DOHH2 (cell line): Measurements from ENCODE around the gene ATP10B.

Experiments
- H3F3A ChIP-seq: fragments of 200-600 bp; sonication (generic), shearing (Covaris generic); 2 replicates; pipeline ENCODE4 v1.6.0; 2016; ENCODE audit warnings: antibody characterized with exemption, mild to moderate bottlenecking; ENCODE audit not compliant: control insufficient read depth, insufficient read depth
- H3K27ac ChIP-seq: fragments of 200-600 bp; sonication (generic); 2 replicates; pipeline ENCODE4 v1.5.1; 2014; ENCODE audit warnings: low read depth, mild to moderate bottlenecking, low read length, moderate library complexity
- H3K27me3 ChIP-seq: fragments of 200-600 bp; sonication (generic); 2 replicates; pipeline ENCODE4 v1.6.1; 2014; ENCODE audit warnings: mild to moderate bottlenecking, low read length, mixed read lengths; ENCODE audit not compliant: control insufficient read depth
- H3K36me3 ChIP-seq: fragments of 200-600 bp; sonication (generic); 2 replicates; pipeline ENCODE4 v1.6.1; 2014; ENCODE audit warnings: mild to moderate bottlenecking, low read length, moderate library complexity, mixed read lengths; ENCODE audit not compliant: control insufficient read depth
- H3K4me1 ChIP-seq: fragments of 200-600 bp; sonication (generic); 2 replicates; pipeline ENCODE4 v1.6.1; 2014; ENCODE audit warnings: mild to moderate bottlenecking, low read length, mixed read lengths; ENCODE audit not compliant: control insufficient read depth
- H3K4me2 ChIP-seq: fragments of 200-600 bp; sonication (generic); 2 replicates; pipeline ENCODE4 v1.6.0; 2014; ENCODE audit warnings: mild to moderate bottlenecking, low read length, moderate library complexity
- H3K4me3 ChIP-seq: fragments of 200-600 bp; sonication (generic); 2 replicates; pipeline ENCODE4 v1.5.1; 2014; ENCODE audit warnings: mild to moderate bottlenecking, low read length, mixed read lengths
- H3K79me2 ChIP-seq: fragments of 200-600 bp; sonication (generic); 2 replicates; pipeline ENCODE4 v1.6.1; 2014; ENCODE audit warnings: mild to moderate bottlenecking, low read length, mixed read lengths; ENCODE audit not compliant: control insufficient read depth
- H3K9me2 ChIP-seq: fragments of 200-600 bp; sonication (generic); replicated peaks from 2 replicates; pipeline ENCODE4 v1.6.1; 2014; ENCODE audit warnings: mild to moderate bottlenecking, low read length, mixed read lengths; ENCODE audit not compliant: control insufficient read depth
- H3K9me3 ChIP-seq: fragments of 200-600 bp; sonication (generic); 2 replicates; pipeline ENCODE4 v1.6.1; 2014; ENCODE audit warnings: antibody characterized with exemption, low read length, mixed read lengths; ENCODE audit not compliant: control insufficient read depth, insufficient read depth
- H4K20me1 ChIP-seq: fragments of 200-600 bp; sonication (generic); 2 replicates; pipeline ENCODE4 v1.6.0; 2014; ENCODE audit warnings: low read depth, mild to moderate bottlenecking, antibody characterized with exemption, low read length, moderate library complexity; ENCODE audit not compliant: control insufficient read depth, insufficient read depth
- CTCF ChIP-seq: fragments of 200-600 bp; sonication (generic); IDR thresholded peaks from one replicate; pipeline ENCODE4 v1.5.1; 2014; ENCODE audit warnings: antibody characterized with exemption, mild to moderate bottlenecking, low read depth, low read length; ENCODE audit not compliant: poor library complexity, severe bottlenecking
- EZH2phosphoT487 ChIP-seq: fragments of 200-600 bp; sonication (generic); IDR thresholded peaks from 2 replicates; pipeline ENCODE4 v1.6.1; 2017; ENCODE audit warnings: borderline replicate concordance, mild to moderate bottlenecking, antibody characterized with exemption, low read length, moderate library complexity, mixed read lengths

ATP10B gene

GRCh38 chr5:160667160-160667559, 184.9 kb downstream of the ATP10B start:
- Histone ChIP-seq H3K36me3 (no peaks in the 10 kb centered on the region), H3K4me1 (peaks cover 3% of the 10 kb centered on the region; the same call in 1 of the 2 replicates), H3K79me2 (no peaks in the 10 kb centered on the region), H3K4me2 (no peak overlapping the region), H3K27me3 (no peaks in the 10 kb centered on the region; the same call in 1 of the 2 replicates), H3F3A (no peaks in the 10 kb centered on the region), H3K9me2 (no peaks in the 10 kb centered on the region), H3K27ac (no peak overlapping the region), H4K20me1 (no peaks in the 10 kb centered on the region), H3K4me3 (no peak overlapping the region), H3K9me3 (no peaks in the 10 kb centered on the region)
- TF ChIP-seq EZH2phosphoT487 (no peak), CTCF (no peak)

- TF ChIP-seq CTCF (no peak), EZH2phosphoT487 (no peak)
- no peaks in the 10 kb centered on the region; the same call in 1 of the 2 replicates for H3K27me3 ChIP-seq
- no peak overlapping the region for H3K27ac ChIP-seq
Observed at GRCh38 chr5:160665460-160665859, 186.6 kb downstream of the ATP10B start.

GRCh38 chr5:160660132-160660531, 191.9 kb downstream of the ATP10B start:
- Histone ChIP-seq H3K4me1 (peaks cover 5% of the 10 kb centered on the region; the same call in 1 of the 2 replicates), H3F3A (no peaks in the 10 kb centered on the region), H3K27ac (no peak overlapping the region), H3K4me3 (no peak overlapping the region), H3K36me3 (no peaks in the 10 kb centered on the region), H3K27me3 (no peaks in the 10 kb centered on the region), H3K4me2 (no peak overlapping the region), H4K20me1 (no peaks in the 10 kb centered on the region), H3K9me3 (no peaks in the 10 kb centered on the region), H3K9me2 (no peaks in the 10 kb centered on the region), H3K79me2 (no peaks in the 10 kb centered on the region)
- no peak for TF ChIP-seq EZH2phosphoT487
- TF ChIP-seq CTCF, result no peak

More at GRCh38 chr5:160665460-160665859, 186.6 kb downstream of the ATP10B start:
- H3K36me3 ChIP-seq, result no peaks in the 10 kb centered on the region
- H3K79me2 ChIP-seq, result no peaks in the 10 kb centered on the region
- no peak overlapping the region for H3K4me2 ChIP-seq
- H3K4me3 ChIP-seq, result no peak overlapping the region
- peaks cover 3% of the 10 kb centered on the region; the same call in 1 of the 2 replicates for H3K4me1 ChIP-seq
- no peaks in the 10 kb centered on the region for H3K9me3 ChIP-seq
- H3F3A ChIP-seq, result no peaks in the 10 kb centered on the region
- no peaks in the 10 kb centered on the region for H3K9me2 ChIP-seq
- H4K20me1 ChIP-seq, result no peaks in the 10 kb centered on the region
